Measurements from ENCODE around the gene SSC5D. TPM values are rescaled to one million over a fixed set of nuclear protein-coding genes. Genes with fewer than 3 reads are reported as not detected.

Gene SSC5D
- total and polyA plus RNA-seq, 10 of the 15 experiments (the other 5 are each of a cell fraction or from before 2014, with no cell fraction given): 0.03 to 0.13 (median 0.05) TPM; not detected in 4

DNA sequence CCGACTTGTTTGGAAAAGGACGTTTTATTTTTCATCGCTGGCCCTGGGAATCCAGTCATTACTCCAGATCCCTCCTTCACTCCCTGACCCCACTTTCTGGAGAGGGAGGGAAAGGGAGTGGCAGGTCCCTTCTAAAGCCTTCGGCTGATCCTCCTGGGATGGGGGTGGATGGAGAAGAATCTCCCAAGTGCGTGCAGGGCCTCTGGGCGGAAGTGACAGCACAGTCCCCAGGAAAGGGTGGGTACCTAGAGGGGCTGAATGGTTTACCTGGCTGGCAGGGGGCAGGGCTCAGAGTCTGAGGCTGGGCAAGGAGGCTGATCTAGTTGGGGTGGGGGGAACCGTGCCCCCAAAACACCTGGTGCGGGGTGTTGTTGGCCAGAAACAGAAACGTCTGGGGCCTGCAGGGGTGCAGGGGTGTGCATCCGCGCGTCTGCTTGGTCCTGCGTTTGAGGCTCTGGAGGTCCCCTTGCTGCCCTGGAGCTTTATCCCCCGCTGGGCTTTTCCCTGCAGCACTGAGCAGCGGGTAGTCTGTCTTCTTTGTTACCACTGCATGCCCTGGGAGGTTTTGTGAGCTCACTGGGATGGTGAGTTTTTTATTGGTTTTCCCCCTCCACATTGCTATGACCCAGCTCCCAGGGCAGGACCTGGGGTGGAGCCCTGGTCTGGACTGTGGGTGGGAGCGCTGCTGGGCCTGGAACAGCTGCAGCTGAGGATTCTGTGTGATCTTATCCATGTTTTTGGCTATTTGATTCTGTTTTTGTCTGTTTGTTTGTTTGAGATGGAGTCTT lies 14.8 kb upstream of the SSC5D start:
- intact Hi-C loops (cut with micrococcal nuclease; ENCODE audit: unreplicated experiment) (no loop called here), in situ Hi-C loops (cut with MboI) (no loop called here)
- Histone ChIP-seq H3K9ac (ENCODE audit: control insufficient read depth, insufficient read depth, low read length) (no peak overlapping the region), H3K4me1 (ENCODE audit: control insufficient read depth, insufficient read depth, low read length) (peaks cover 13% of the 10 kb centered on the region; the same call in 1 of the 2 replicates), H3K27ac (ENCODE audit: control insufficient read depth, insufficient read depth) (no peak overlapping the region), H3K27me3 (replicated peaks in 1 of 2; ENCODE audit: control insufficient read depth in 2 of 2, insufficient read depth in 2 of 2, low read length in 1 of 2) (no peaks in the 10 kb centered on the region), H3K4me3 (no peak overlapping the region), H3K4me2 (ENCODE audit: control insufficient read depth, insufficient read depth) (no peak overlapping the region), H3K79me2 (ENCODE audit: control insufficient read depth, insufficient read depth, low read length) (peaks cover 6% of the 10 kb centered on the region), H3K9me3 (replicated peaks; ENCODE audit: control insufficient read depth, insufficient read depth, low read length) (no peaks in the 10 kb centered on the region), H3K36me3 (ENCODE audit: control insufficient read depth in 2 of 2, insufficient read depth in 2 of 2, low read length in 1 of 2) (no peaks in the 10 kb centered on the region), H2AFZ (ENCODE audit: control insufficient read depth, low read depth, low read length) (no peak overlapping the region), H4K20me1 (ENCODE audit: control insufficient read depth, insufficient read depth) (no peaks in the 10 kb centered on the region)
- ATAC-seq (no peak), DNase-seq (ENCODE audit: low read depth, low spot score) (no peak), FAIRE-seq (no peak)
- SMC1A ChIA-PET (ENCODE audit: uncharacterized antibody, unreplicated experiment): interaction anchor here (1.1 kb wide), 1 partner anchor 30 kb away, joined by 3 read pairs; no protein-coding TSS in a partner anchor
- WGBS (ENCODE audit: insufficient coverage, insufficient replicate concordance, low lambda C conversion rate, missing lambda C conversion rate): 62% methylated on average over 16 of the region's 16 CpGs
- RAD21 ChIA-PET (ENCODE audit: unreplicated experiment): no interaction called here
- CTCF ChIA-PET: interaction anchor here (0.7 to 1.8 kb wide), 2 partner anchors 31 to 32 kb away, joined by 3 to 9 read pairs; no protein-coding TSS in a partner anchor
- TF ChIP-seq HDAC6 (IDR thresholded peaks at IDR 0.05; ENCODE audit: unreplicated experiment) (no peak), JUNB (IDR thresholded peaks at IDR 0.05) (no peak), BHLHE40 (IDR thresholded peaks at IDR 0.05; ENCODE audit: borderline replicate concordance in 1 of 2, low read depth in 2 of 2, low read length in 1 of 2) (no peak), SRF (IDR thresholded peaks at IDR 0.05; ENCODE audit: low read depth in 2 of 2, low read length in 2 of 2) (no peak), ETV6 (conservative IDR thresholded peaks at IDR 0.05 in 1 of 2, IDR thresholded peaks at IDR 0.05 in 1 of 2; ENCODE audit: borderline replicate concordance in 1 of 2, low read depth in 1 of 2) (no peak), EED (IDR thresholded peaks at IDR 0.05; ENCODE audit: low read depth) (no peak), HCFC1 (IDR thresholded peaks at IDR 0.05; ENCODE audit: low read length) (no peak)
- TF ChIP-seq, protein P1, sequence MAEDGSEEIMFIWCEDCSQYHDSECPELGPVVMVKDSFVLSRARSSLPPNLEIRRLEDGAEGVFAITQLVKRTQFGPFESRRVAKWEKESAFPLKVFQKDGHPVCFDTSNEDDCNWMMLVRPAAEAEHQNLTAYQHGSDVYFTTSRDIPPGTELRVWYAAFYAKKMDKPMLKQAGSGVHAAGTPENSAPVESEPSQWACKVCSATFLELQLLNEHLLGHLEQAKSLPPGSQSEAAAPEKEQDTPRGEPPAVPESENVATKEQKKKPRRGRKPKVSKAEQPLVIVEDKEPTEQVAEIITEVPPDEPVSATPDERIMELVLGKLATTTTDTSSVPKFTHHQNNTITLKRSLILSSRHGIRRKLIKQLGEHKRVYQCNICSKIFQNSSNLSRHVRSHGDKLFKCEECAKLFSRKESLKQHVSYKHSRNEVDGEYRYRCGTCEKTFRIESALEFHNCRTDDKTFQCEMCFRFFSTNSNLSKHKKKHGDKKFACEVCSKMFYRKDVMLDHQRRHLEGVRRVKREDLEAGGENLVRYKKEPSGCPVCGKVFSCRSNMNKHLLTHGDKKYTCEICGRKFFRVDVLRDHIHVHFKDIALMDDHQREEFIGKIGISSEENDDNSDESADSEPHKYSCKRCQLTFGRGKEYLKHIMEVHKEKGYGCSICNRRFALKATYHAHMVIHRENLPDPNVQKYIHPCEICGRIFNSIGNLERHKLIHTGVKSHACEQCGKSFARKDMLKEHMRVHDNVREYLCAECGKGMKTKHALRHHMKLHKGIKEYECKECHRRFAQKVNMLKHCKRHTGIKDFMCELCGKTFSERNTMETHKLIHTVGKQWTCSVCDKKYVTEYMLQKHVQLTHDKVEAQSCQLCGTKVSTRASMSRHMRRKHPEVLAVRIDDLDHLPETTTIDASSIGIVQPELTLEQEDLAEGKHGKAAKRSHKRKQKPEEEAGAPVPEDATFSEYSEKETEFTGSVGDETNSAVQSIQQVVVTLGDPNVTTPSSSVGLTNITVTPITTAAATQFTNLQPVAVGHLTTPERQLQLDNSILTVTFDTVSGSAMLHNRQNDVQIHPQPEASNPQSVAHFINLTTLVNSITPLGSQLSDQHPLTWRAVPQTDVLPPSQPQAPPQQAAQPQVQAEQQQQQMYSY (CRISPR knock-in tag; IDR thresholded peaks at IDR 0.05): no peak
- BruUV-seq (replicated peaks): no TSS peak
- POLR2A ChIA-PET: no interaction called here

Data from GM12878 (cell line).